Esophagus muscularis mucosa (tissue), 4 donors: ENCODE measurements around the gene ORMDL1. TPM values are rescaled to one million over a fixed set of nuclear protein-coding genes. Genes with fewer than 3 reads are reported as not detected.

Source experiments
- DNase-seq: peaks from one replicate; pipeline ENCODE4 v3.0.0-alpha.2; 2017; ENCODE audit errors: extremely low spot score
- H3K27ac ChIP-seq, 4 donors: fragments of 200-600 bp; sonication (generic); replicated peaks in 1 of 4; 1 replicate in 3 of 4; 2 replicates in 1 of 4; pipeline ENCODE4 v1.5.1; 2016 to 2019; ENCODE audit warnings: mild to moderate bottlenecking in 1 of 4
- H3K27me3 ChIP-seq, 4 donors: fragments of 200-600 bp; sonication (generic); one replicate each; pipeline versions ENCODE4 v1.5.1 to v1.6.0; 2016 to 2019
- H3K36me3 ChIP-seq, 4 donors: fragments of 200-600 bp; sonication (generic); one replicate each; pipeline ENCODE4 v1.5.1; 2016 to 2019
- H3K4me1 ChIP-seq, 4 donors: fragments of 200-600 bp; sonication (generic); one replicate each; pipeline ENCODE4 v1.5.1; 2016 to 2019
- H3K4me3 ChIP-seq, 4 donors: fragments of 200-600 bp; sonication (generic); 1 replicate in 2 of 4; 2 replicates in 2 of 4; pipeline ENCODE4 v1.5.1; 2016 to 2019; ENCODE audit warnings: mild to moderate bottlenecking in 4 of 4, moderate library complexity in 1 of 4
- H3K9me3 ChIP-seq, 4 donors: fragments of 200-600 bp; sonication (generic); 1 replicate in 3 of 4; 2 replicates in 1 of 4; pipeline ENCODE4 v1.5.1; 2016 to 2019
- CTCF ChIP-seq, 3 experiments: fragments of 200-600 bp in 2 of 3; fragments of 450-650 bp in 1 of 3; sonication (generic) in 2 of 3; IDR thresholded peaks; one replicate each; pipeline ENCODE4 v1.5.1; 2017 to 2019; ENCODE audit warnings: antibody characterized with exemption in 3 of 3, mild to moderate bottlenecking in 2 of 3, moderate library complexity in 1 of 3
- EP300 ChIP-seq: sonication (generic); formaldehyde crosslinking; IDR thresholded peaks from one replicate; pipeline ENCODE4 v1.6.1; 2017; ENCODE audit warnings: antibody characterized with exemption
- POLR2A ChIP-seq: fragments of 450-650 bp; IDR thresholded peaks from one replicate; pipeline ENCODE4 v1.6.1; 2017; ENCODE audit warnings: antibody characterized with exemption, moderate library complexity, mild to moderate bottlenecking, low read depth
- POLR2AphosphoS5 ChIP-seq, 2 donors: sonication (generic); formaldehyde crosslinking; IDR thresholded peaks; one replicate each; pipeline ENCODE4 v1.6.1; 2017; ENCODE audit warnings: antibody characterized with exemption in 2 of 2
- WGBS: methylation state at CpG from one replicate; pipeline ENCODE4 v1.1.5; 2018; 5-methylcytosine and 5-hydroxymethylcytosine counted together
- intact Hi-C: fragments of 100-400 bp; cut with DNase I; formaldehyde crosslinking; loops from one replicate; pipeline ENCODE4 v1.15.1; 2023
- total RNA-seq, 4 donors: library from RNA; depleted of rRNA; stranded (reverse); fragments of >200 nt; gene quantifications; one replicate each; pipeline versions ENCODE4 v1.1.0 to v1.2.1, GENCODE V29; 2016

Gene ORMDL1
- total RNA-seq, 4 donors from 2014 or later: 25.4 to 60.2 (median 35.2) TPM

- H3K36me3 ChIP-seq: peaks cover 27 to 90% (median 64%) of the 10 kb centered on the region in 4 donors
- no peak for TF ChIP-seq POLR2AphosphoS5 (IDR thresholded peaks at IDR 0.05)
- TF ChIP-seq CTCF (IDR thresholded peaks at IDR 0.05): no peak
- TF ChIP-seq POLR2A: no peak
- no peak for TF ChIP-seq EP300
These were observed 11.9 kb downstream of the ORMDL1 start for GRCh38 chr2:189772212-189772611.

GRCh38 chr2:189770590-189771322 lies 13.4 kb downstream of the ORMDL1 start:
- DNase-seq: no peak
- Histone ChIP-seq H3K9me3 (no peaks in the 10 kb centered on the region), H3K4me3 (no peak overlapping the region), H3K4me1 (no peaks in the 10 kb centered on the region), H3K27ac (no peak overlapping the region), H3K36me3 (peaks cover 18 to 85% (median 62%) of the 10 kb centered on the region in 4 donors), H3K27me3 (no peaks in the 10 kb centered on the region)
- WGBS: 68% methylated on average over 6 of the region's 6 CpGs
- intact Hi-C loops: no loop called here
- TF ChIP-seq POLR2AphosphoS5 (IDR thresholded peaks at IDR 0.05) (no peak), EP300 (no peak), POLR2A (no peak), CTCF (IDR thresholded peaks at IDR 0.05) (no peak)

More at GRCh38 chr2:189772212-189772611, 11.9 kb downstream of the ORMDL1 start:
- no peak overlapping the region for H3K27ac ChIP-seq
- no peak for DNase-seq
- H3K4me1 ChIP-seq: no peaks in the 10 kb centered on the region
- intact Hi-C loops: no loop called here
- no peak overlapping the region for H3K4me3 ChIP-seq
- WGBS: 100% methylated on average over 1 of the region's 1 CpG
- H3K9me3 ChIP-seq: no peaks in the 10 kb centered on the region
- H3K27me3 ChIP-seq: no peaks in the 10 kb centered on the region

- Histone ChIP-seq H3K4me1 (peaks cover 9 to 18% (median 15%) of the 10 kb centered on the region in 4 donors), H3K9me3 (no peaks in the 10 kb centered on the region), H3K27me3 (no peaks in the 10 kb centered on the region), H3K36me3 (peaks cover 0 to 19% (median 9%) of the 10 kb centered on the region in 4 donors), H3K4me3 (no peak overlapping the region), H3K27ac (no peak overlapping the region)
- DNase-seq: no peak
- WGBS: 81% methylated on average over 4 of the region's 4 CpGs
- TF ChIP-seq POLR2AphosphoS5 (IDR thresholded peaks at IDR 0.05): no peak
- no peak for TF ChIP-seq POLR2A
- TF ChIP-seq EP300: no peak
- no peak for TF ChIP-seq CTCF (IDR thresholded peaks at IDR 0.05)
- intact Hi-C loops: no loop called here
These were observed 20.1 kb downstream of the ORMDL1 start for GRCh38 chr2:189763908-189764661.

GRCh38 chr2:189762551-189763298 lies 21.4 kb downstream of the ORMDL1 start, which contains the start of gene OSGEPL1:
TSS of gene OSGEPL1 (minus strand) at chr2:189762792. CDS start at chr2:189761640, 1,152 bp downstream.
- WGBS: 0% methylated on average over 30 of the region's 33 CpGs
- DNase-seq: peak; percentile 97
- H3K4me1 ChIP-seq: peaks cover 9 to 18% (median 15%) of the 10 kb centered on the region in 4 donors
- peak within 1 kb of the TSS; percentile 64 to 89 (median 84) for H3K4me3 ChIP-seq
- H3K36me3 ChIP-seq: peaks cover 0 to 17% (median 8%) of the 10 kb centered on the region in 4 donors
- intact Hi-C loops: no loop called here
- no peaks in the 10 kb centered on the region for H3K27me3 ChIP-seq
- H3K9me3 ChIP-seq: no peaks in the 10 kb centered on the region
- TF ChIP-seq EP300 (no peak), POLR2A (no peak), POLR2AphosphoS5 (IDR thresholded peaks at IDR 0.05) (peak; percentile 64 to 67), CTCF (IDR thresholded peaks at IDR 0.05) (peak; percentile 31 to 39 (median 34))
- peak within 1 kb of the TSS; percentile 85 to 87 (median 86) for H3K27ac ChIP-seq
